AG09319 (cell line): Measurements from ENCODE around the gene HSPG2.

ENCODE experiments used
- DNase-seq: peaks from one replicate; pipeline ENCODE4 v3.0.0-alpha.2; 2010; ENCODE audit warnings: low read depth; ENCODE audit errors: extremely low read depth
- CTCF ChIP-seq: IDR thresholded peaks from 2 replicates; pipeline ENCODE4 v1.5.1; 2011; ENCODE audit warnings: low read depth, mild to moderate bottlenecking, inconsistent platforms, low read length, moderate library complexity

The HSPG2 gene

DNA sequence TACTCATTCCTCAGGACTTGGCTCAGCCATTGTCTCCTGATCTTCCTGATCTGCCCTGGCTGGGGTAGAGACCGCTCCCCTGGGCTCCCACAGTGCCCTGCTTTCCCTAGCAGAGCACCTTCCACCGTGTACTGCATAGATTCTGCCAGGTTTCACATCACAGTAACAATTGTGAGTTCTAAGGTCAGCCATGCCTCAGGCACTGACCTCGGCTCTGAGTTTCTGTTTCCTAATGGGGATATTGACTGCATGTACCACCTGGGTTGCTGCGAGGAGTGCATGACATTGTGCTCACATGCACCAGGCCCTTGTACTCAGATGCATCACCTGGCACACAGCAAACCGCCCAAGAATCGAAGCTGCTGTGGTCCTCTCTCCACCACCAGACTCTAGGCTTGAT lies 46.0 kb downstream of the HSPG2 start:
- no peak for DNase-seq
- TF ChIP-seq CTCF: no peak

GRCh38 chr1:21888500-21888899 lies 48.6 kb downstream of the HSPG2 start:
- no peak for TF ChIP-seq CTCF
- DNase-seq: no peak

GRCh38 chr1:21887796-21888195 lies 49.3 kb downstream of the HSPG2 start:
- TF ChIP-seq CTCF: no peak
- no peak for DNase-seq

- DNase-seq: no peak
- TF ChIP-seq CTCF: no peak
Observed at GRCh38 chr1:21887216-21887736, 49.8 kb downstream of the HSPG2 start.

DNA sequence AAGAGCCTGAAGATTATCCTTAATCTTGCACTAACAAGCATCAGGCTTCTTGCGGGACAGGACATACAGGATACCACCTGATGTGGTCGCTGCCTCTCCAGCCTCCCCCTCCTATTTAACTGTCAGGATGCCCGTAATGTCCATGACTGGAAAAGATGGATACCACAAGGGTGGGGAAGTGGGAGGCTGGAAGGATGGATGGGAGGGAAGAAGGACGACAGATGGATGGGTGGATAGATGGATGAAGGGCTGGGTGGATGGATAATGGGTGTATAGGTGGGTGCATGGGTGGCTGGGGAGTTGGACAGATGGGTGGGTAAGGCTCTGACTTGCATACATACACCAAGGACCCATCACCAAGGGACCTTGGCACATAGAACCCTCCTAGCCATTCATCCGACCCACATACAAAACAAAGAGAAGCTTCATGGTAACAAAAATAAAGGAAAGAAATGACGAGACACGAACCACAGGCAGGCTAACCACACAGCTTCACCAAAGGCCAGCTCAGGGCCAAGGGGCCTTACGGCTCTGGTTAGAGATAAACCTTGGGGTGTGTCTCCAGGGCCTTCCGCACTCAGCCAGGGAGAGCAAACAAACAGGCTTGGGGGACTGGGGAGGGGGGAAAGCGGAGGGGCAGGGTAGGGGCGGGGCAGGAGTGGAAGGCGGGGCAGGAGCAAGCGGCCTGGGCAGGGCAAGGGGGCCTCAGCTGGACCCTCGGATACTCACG lies 50.5 kb downstream of the HSPG2 start:
- no peak for DNase-seq
- TF ChIP-seq CTCF: no peak

- DNase-seq: no peak
- TF ChIP-seq CTCF: no peak
Observed at GRCh38 chr1:21885236-21886037, 51.7 kb downstream of the HSPG2 start.
